Activated T-helper 1 cell treated with anti-CD3 and anti-CD28 coated beads, Interleukin-12 subunit alpha, Interleukin-12 subunit beta, Interleukin-2, Interleukin-4 antibody, amounts not matched to agents 30 ng/mL and 10 ng/mL and 1 ng/mL, durations not matched to agents 14 hours and 24 hours and 36 hours (primary cell): ENCODE data around the gene ALG13. TPM values are rescaled to one million over a fixed set of nuclear protein-coding genes. Genes with fewer than 3 reads are reported as not detected.

Experiments
- DNase-seq: peaks from one replicate; pipeline ENCODE4 v3.0.0; 2021; ENCODE audit warnings: low spot score
- H3K27ac Mint-ChIP-seq: one replicate; pipeline ENCODE4 v1.8.0; 2021; ENCODE audit warnings: mild to moderate bottlenecking, mixed read lengths
- H3K27me3 Mint-ChIP-seq: one replicate; pipeline ENCODE4 v1.8.0; 2022; ENCODE audit warnings: mild to moderate bottlenecking, moderate library complexity, mixed read lengths; ENCODE audit not compliant: insufficient read depth
- H3K36me3 Mint-ChIP-seq: one replicate; pipeline ENCODE4 v1.8.0; 2021; ENCODE audit warnings: low read depth, mixed read lengths
- H3K4me1 Mint-ChIP-seq: one replicate; pipeline ENCODE4 v1.8.0; 2021; ENCODE audit warnings: low read depth, mixed read lengths
- H3K4me3 Mint-ChIP-seq: one replicate; pipeline ENCODE4 v1.8.0; 2021; ENCODE audit warnings: mild to moderate bottlenecking, moderate library complexity, mixed read lengths
- H3K9me3 Mint-ChIP-seq: one replicate; pipeline ENCODE4 v1.8.0; 2021; ENCODE audit warnings: mixed read lengths
- intact Hi-C: fragments of 100-400 bp; cut with micrococcal nuclease; formaldehyde crosslinking; loops from one replicate; pipeline ENCODE4 v1.15.1; 2024
- total RNA-seq: library from RNA; stranded (reverse); gene quantifications from 2 replicates; pipeline ENCODE4 v1.2.3, GENCODE V29; 2022

The ALG13 gene
- total RNA-seq, 1 donor from 2014 or later, result 53.4 TPM

DNA sequence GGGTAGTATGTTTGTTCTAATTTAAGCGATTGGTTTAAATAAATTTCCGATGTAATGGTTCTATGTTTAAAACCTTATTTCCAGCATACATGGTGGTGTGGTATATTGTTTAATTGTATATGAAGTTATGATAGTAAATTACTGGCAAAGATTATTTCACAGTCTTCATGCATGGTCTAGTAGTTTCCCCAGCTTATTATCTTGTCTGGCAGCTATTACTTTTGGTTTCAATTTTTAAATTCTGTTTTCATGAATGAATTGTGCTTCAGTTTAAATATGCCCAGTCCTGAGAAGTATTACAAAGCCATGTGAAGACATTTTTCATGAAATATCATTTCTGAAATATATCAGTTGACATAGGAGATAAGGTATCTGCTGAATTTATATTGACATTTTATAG is 6.3 kb downstream of the ALG13 start:
- H3K9me3 Mint-ChIP-seq, result no peaks in the 10 kb centered on the region
- no peak overlapping the region for H3K27ac Mint-ChIP-seq
- peaks cover 41% of the 10 kb centered on the region for H3K36me3 Mint-ChIP-seq
- intact Hi-C loops, result loop anchor here (10.0 kb wide), 1 partner anchor 563 kb away; no protein-coding TSS in a partner anchor
- peaks cover 21% of the 10 kb centered on the region for H3K4me1 Mint-ChIP-seq
- no peak overlapping the region for H3K4me3 Mint-ChIP-seq
- DNase-seq, result no peak
- H3K27me3 Mint-ChIP-seq, result no peaks in the 10 kb centered on the region

DNA sequence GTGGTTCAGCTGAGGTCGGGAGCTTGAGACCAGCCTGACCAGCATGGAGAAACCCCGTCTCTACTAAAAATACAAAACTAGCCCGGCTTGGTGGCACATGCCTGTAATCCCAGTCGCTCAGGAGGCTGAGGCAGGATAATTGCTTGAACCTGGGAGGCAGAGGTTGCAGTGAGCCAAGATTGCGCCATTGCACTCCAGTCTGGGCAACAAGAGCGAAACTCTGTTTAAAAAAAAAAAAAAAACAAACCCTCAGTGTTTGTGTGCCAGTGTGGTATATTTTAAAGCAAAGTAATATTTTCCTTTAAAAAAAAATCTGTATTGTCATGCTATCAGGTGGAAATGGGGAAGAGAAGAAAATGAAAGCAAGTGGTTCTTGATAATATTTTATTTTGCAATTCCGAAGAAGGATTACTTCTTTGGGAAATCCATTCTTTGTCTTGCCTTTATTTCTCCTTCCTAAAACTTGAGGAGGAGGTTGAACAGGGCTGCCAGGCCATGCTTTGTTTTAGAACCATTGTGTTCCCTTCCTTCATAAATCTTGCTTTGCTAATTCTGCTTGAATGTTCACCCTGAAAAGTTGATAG is 14.4 kb downstream of the ALG13 start:
- Mint-ChIP-seq H3K36me3 (peaks cover 18% of the 10 kb centered on the region), H3K4me1 (no peaks in the 10 kb centered on the region), H3K9me3 (no peaks in the 10 kb centered on the region), H3K27me3 (no peaks in the 10 kb centered on the region), H3K27ac (no peak overlapping the region), H3K4me3 (no peak overlapping the region)
- intact Hi-C loops, result no loop called here
- no peak for DNase-seq

DNA sequence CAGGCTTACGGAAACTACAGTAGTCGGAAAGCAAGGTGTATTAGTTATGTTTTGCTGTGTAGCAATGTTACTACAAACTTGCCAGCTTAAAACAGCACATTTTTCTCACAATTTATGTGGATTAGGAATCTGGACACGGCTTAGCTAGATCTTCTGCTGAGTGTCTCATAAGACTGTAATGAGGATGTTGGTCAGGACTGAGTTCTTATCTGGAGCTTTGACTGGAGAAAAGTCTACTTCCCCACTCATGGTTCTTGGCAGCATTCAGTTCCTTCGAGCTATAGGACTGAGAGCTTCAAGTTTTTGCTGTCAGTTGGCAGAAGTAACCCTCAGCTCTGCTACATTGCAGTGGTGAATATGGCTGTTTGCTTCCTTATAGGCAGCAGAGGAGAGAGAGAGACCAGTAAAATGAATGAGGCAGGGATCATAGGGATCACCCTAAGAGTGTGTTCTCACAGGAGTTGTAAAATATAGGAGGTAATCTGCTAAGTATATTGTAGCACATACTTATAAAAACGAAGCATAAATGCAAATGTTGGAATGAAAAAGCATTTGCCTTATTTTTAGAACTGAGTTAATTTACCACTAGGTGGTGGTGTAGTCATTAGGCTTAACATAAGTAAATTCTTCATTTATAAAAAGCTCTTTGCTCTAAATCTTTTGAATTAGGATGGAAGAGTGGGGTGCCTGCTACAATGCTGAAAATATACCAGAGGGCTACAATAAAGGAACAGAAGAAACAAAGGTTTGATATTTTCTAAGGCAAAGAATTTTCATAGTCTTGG is 38.6 kb downstream of the ALG13 start:
- intact Hi-C loops, result no loop called here
- Mint-ChIP-seq H3K36me3 (peaks cover 8% of the 10 kb centered on the region), H3K4me1 (no peaks in the 10 kb centered on the region), H3K9me3 (no peaks in the 10 kb centered on the region), H3K27me3 (no peaks in the 10 kb centered on the region), H3K27ac (no peak overlapping the region), H3K4me3 (no peak overlapping the region)
- DNase-seq, result no peak

DNA sequence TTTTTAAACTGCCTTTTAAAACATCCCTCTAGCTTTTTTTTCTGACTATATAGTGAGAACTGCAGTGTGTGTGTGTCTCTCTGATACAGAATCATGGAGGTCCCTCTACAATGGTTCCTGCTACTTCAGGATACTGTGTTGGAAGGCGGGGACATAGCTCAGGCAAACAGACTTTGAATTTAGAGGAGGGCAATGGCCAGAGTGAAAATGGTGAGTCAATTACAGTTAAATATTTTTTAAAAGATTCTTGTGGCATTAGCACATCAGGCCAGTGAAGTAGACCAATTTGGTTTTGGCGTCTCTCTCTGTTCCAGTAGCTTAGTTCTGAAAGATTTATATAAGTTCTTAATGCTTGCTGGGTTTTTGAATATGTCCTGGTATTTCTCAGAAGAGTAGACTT is 47.1 kb downstream of the ALG13 start:
- no peaks in the 10 kb centered on the region for H3K27me3 Mint-ChIP-seq
- no peak overlapping the region for H3K4me3 Mint-ChIP-seq
- intact Hi-C loops, result no loop called here

DNA sequence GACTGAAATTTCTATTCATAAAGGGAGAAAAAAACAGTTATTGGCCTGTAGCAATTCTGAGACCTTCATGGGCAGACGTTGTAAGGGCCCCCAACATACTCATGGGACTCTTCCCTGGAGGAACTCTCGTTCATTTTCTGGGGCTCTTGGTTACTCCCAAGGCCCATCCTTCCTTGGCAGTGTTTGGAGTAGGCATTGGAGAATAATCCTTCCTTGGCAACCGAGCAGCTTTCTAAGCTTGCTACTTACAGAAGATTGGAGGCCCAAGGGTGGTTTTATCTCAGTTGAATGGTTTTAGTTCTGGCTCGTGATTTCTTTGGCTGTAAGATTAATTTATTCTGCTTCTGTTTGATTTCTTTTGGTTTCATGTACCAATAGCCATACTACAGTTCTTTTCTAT is 50.4 kb downstream of the ALG13 start:
- H3K9me3 Mint-ChIP-seq, result no peaks in the 10 kb centered on the region
- DNase-seq, result no peak
- H3K4me3 Mint-ChIP-seq, result no peak overlapping the region
- intact Hi-C loops, result no loop called here
- no peak overlapping the region for H3K27ac Mint-ChIP-seq
- H3K4me1 Mint-ChIP-seq, result no peaks in the 10 kb centered on the region
- H3K27me3 Mint-ChIP-seq, result no peaks in the 10 kb centered on the region
- H3K36me3 Mint-ChIP-seq, result peaks cover 33% of the 10 kb centered on the region

More for the DNA sequence above, 47.1 kb downstream of the ALG13 start:
- Mint-ChIP-seq H3K9me3 (no peaks in the 10 kb centered on the region), H3K36me3 (peaks cover 25% of the 10 kb centered on the region), H3K27ac (no peak overlapping the region), H3K4me1 (no peaks in the 10 kb centered on the region)
- DNase-seq, result no peak

DNA sequence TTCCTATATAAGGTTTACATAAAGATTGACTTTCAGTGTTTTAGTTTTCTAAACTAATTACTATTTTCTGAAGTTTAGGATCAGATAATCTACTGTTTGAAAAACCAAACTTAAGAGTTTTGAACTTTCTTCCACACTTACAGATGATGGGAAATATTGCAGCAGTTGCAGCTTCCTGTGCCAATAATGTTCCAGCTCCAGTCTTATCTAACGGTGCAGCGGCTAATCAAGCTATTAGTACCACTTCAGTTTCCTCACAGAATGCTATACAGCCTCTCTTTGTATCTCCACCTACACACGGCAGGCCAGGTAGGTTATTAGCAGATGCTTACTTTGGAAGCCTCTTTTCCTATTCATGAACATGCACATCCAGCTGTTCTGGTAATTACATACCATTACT is 55.6 kb downstream of the ALG13 start:
- no peak overlapping the region for H3K4me3 Mint-ChIP-seq
- intact Hi-C loops, result no loop called here
- H3K27ac Mint-ChIP-seq, result no peak overlapping the region
- no peaks in the 10 kb centered on the region for H3K4me1 Mint-ChIP-seq
- H3K9me3 Mint-ChIP-seq, result no peaks in the 10 kb centered on the region
- DNase-seq, result no peak
- H3K27me3 Mint-ChIP-seq, result no peaks in the 10 kb centered on the region
- H3K36me3 Mint-ChIP-seq, result peaks cover 37% of the 10 kb centered on the region

DNA sequence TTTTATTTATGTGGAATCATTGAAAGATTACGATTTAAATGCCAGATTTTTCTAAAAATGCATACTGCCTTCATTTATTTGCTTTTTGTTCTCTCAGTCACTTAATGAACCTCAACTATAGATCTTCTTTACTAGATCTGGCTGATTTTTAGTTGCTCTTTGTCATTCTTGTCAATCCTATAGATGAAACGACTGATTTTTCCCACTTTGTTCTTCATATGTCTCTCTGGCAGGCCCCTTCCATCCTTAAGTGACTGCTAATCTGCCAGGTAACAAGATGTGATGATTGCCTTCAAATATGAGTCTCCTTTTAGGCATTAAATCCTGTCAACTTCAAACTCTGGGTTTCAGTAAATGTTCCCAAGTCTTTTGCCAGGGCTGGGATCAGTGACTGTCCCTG is 61.0 kb downstream of the ALG13 start:
- Mint-ChIP-seq H3K27ac (no peak overlapping the region), H3K36me3 (peaks cover 35% of the 10 kb centered on the region), H3K4me3 (no peak overlapping the region)

DNA sequence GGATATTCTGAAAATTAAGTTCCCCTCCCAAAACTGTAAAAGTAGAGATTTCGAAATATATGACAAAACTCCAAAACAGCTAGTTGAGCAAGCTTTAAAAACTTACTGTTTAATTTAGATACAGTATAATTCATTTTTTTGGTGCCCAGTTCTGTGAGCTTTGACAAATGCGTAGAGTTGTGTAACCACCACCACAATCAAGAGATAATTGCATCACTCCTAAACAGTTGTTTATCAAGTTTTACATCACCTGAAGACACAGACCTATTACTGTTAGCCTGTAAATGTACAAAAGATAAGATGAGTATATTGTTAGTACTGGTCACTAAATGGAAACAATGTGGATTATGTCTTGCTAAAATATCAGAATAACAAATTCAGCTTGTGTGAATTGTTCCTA is 62.3 kb downstream of the ALG13 start:
- H3K27me3 Mint-ChIP-seq, result no peaks in the 10 kb centered on the region
- H3K9me3 Mint-ChIP-seq, result no peaks in the 10 kb centered on the region
- intact Hi-C loops, result no loop called here
- no peak overlapping the region for H3K4me3 Mint-ChIP-seq
- H3K4me1 Mint-ChIP-seq, result no peaks in the 10 kb centered on the region
- no peak for DNase-seq
- H3K36me3 Mint-ChIP-seq, result peaks cover 36% of the 10 kb centered on the region
- H3K27ac Mint-ChIP-seq, result no peak overlapping the region

More for the DNA sequence above, 61.0 kb downstream of the ALG13 start:
- Mint-ChIP-seq H3K9me3 (no peaks in the 10 kb centered on the region), H3K4me1 (no peaks in the 10 kb centered on the region), H3K27me3 (no peaks in the 10 kb centered on the region)
- intact Hi-C loops, result no loop called here
- DNase-seq, result no peak

DNA sequence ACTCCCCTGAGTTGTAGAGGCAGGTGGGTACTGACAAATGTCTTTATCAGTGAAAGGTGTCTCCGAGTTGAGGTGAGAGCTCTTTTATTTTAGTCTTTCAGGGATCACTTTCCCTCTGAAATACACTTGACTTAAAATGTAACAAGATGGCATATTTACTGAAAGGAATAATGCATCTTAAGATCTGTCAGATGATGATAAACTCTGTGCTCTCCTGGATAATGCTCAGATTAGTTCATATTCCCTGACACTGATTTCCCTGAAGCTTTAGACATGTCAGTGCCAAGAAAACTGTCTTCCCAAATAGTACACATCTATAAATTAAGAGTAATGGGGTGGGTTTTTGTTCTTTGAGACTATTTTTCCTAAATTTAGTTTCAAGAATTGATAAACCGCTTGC is 75.5 kb downstream of the ALG13 start:
- H3K27ac Mint-ChIP-seq, result no peak overlapping the region
- H3K9me3 Mint-ChIP-seq, result peaks cover 4% of the 10 kb centered on the region
- no peak for DNase-seq
- H3K36me3 Mint-ChIP-seq, result peaks cover 35% of the 10 kb centered on the region
- intact Hi-C loops, result no loop called here
- H3K4me1 Mint-ChIP-seq, result peaks cover 3% of the 10 kb centered on the region
- H3K4me3 Mint-ChIP-seq, result no peak overlapping the region
- no peaks in the 10 kb centered on the region for H3K27me3 Mint-ChIP-seq

DNA sequence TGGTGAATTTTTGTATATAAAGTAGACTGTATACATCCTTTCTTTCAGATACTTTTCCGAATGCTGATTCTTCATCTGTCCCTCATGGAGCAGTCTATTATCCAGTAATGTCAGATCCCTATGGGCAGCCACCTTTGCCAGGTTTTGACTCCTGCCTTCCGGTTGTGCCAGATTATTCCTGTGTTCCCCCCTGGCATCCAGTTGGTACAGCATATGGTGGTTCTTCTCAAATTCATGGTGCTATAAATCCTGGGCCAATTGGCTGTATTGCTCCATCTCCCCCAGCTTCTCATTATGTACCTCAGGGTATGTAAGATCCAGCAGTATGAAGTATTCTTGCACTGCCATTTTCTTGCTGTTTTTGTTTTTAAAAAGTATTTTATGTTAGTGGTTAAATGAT is 78.7 kb downstream of the ALG13 start:
- intact Hi-C loops, result no loop called here
- H3K27ac Mint-ChIP-seq, result no peak overlapping the region
- H3K27me3 Mint-ChIP-seq, result no peaks in the 10 kb centered on the region
- peaks cover 12% of the 10 kb centered on the region for H3K4me1 Mint-ChIP-seq
- no peak for DNase-seq
- H3K9me3 Mint-ChIP-seq, result no peaks in the 10 kb centered on the region
- no peak overlapping the region for H3K4me3 Mint-ChIP-seq
- H3K36me3 Mint-ChIP-seq, result peaks cover 17% of the 10 kb centered on the region

DNA sequence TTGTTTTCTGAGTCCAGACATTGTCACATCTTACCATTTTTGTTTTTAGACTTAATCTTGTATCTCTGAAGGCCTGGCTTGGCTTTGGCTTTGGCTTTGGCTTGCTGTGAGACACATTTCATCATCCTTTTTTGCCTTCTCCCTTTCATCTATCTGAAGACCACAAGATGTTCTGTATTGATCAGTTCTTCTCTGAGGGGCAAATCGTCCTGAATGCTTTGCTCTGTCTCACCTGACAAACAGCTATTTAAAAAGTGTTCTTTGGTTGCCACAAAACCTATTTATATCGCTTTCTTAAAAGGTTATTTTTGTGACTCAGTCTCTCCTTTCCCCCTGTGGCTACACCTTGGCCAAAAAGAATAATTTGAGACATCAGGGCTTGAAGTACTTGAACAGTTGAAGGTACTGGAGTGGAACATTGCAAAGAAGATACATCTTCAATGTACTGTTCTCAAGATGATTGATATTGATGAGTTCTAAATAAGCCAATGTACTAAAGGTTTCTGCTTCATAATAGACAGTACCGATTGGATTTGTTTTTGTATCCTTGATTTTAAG is 80.7 kb downstream of the ALG13 start:
- Mint-ChIP-seq H3K36me3 (peaks cover 15% of the 10 kb centered on the region), H3K27me3 (no peaks in the 10 kb centered on the region), H3K4me3 (no peak overlapping the region), H3K4me1 (peaks cover 12% of the 10 kb centered on the region), H3K27ac (no peak overlapping the region), H3K9me3 (no peaks in the 10 kb centered on the region)
- DNase-seq, result no peak
- intact Hi-C loops, result no loop called here

DNA sequence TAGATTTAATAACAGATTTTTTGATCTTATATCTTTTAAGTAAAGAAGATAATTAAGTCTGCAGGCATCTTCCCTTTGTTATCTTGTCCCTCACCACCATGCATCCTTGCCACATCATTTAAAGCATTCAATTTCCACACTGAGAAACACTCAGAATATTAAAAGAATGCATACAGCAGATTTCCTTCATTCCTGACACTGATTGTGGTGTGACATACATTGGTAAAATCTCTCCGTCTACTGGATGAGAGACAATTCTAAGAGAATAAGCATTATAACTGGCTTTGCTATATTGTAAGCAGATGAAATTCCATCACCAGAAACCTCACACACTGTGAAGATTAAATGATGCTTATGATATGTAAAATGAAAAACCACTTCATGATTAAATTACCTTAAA is 97.6 kb downstream of the ALG13 start:
- intact Hi-C loops, result no loop called here
- H3K27me3 Mint-ChIP-seq, result no peaks in the 10 kb centered on the region
- H3K36me3 Mint-ChIP-seq, result peaks cover 2% of the 10 kb centered on the region
- no peaks in the 10 kb centered on the region for H3K9me3 Mint-ChIP-seq
- no peak overlapping the region for H3K4me3 Mint-ChIP-seq
- no peaks in the 10 kb centered on the region for H3K4me1 Mint-ChIP-seq
- no peak for DNase-seq
- no peak overlapping the region for H3K27ac Mint-ChIP-seq

DNA sequence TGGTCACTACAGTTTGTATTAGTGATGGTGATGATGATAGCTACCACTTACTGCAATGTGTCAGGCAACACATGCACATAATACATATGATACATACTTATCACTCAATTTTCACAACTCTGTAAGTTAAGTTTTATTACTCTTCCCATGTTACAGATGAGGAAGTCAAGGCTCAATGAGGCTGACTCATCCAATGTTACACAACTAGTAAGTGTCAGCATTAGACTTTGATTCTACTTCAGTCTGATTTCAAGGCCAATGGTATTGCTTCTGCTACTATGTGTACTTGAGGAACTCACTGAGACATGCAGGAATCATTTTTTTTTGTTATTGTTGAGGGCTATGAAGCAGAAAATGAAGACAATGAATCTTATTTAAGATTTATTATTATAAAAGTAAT is 98.6 kb downstream of the ALG13 start:
- intact Hi-C loops, result no loop called here
- no peaks in the 10 kb centered on the region for H3K9me3 Mint-ChIP-seq
- peaks cover 2% of the 10 kb centered on the region for H3K36me3 Mint-ChIP-seq
- no peaks in the 10 kb centered on the region for H3K27me3 Mint-ChIP-seq
- no peak overlapping the region for H3K27ac Mint-ChIP-seq
- H3K4me3 Mint-ChIP-seq, result no peak overlapping the region
- no peak for DNase-seq
- no peaks in the 10 kb centered on the region for H3K4me1 Mint-ChIP-seq
